Endothelial cell (in vitro differentiated cells): ENCODE results near the gene DNAH9. TPM values are rescaled to one million over a fixed set of nuclear protein-coding genes. Genes with fewer than 3 reads are reported as not detected.

Experiments
- DNase-seq: peaks from one replicate; pipeline ENCODE4 v3.0.0; 2021; ENCODE audit warnings: low spot score
- H3K27ac Mint-ChIP-seq: one replicate; pipeline ENCODE4 v1.8.0; 2021; ENCODE audit warnings: mixed read lengths, inconsistent platforms; ENCODE audit not compliant: unreplicated experiment
- H3K27me3 Mint-ChIP-seq: one replicate; pipeline ENCODE4 v1.8.0; 2021; ENCODE audit warnings: mild to moderate bottlenecking, moderate library complexity, mixed read lengths, inconsistent platforms; ENCODE audit not compliant: unreplicated experiment
- H3K36me3 Mint-ChIP-seq: one replicate; pipeline ENCODE4 v1.8.0; 2021; ENCODE audit warnings: mild to moderate bottlenecking, low read depth, mixed read lengths, inconsistent platforms; ENCODE audit not compliant: unreplicated experiment
- H3K4me1 Mint-ChIP-seq: one replicate; pipeline ENCODE4 v1.8.0; 2021; ENCODE audit warnings: mild to moderate bottlenecking, mixed read lengths, inconsistent platforms; ENCODE audit not compliant: unreplicated experiment
- H3K4me3 Mint-ChIP-seq: one replicate; pipeline ENCODE4 v1.8.0; 2021; ENCODE audit warnings: mild to moderate bottlenecking, mixed read lengths, inconsistent platforms; ENCODE audit not compliant: unreplicated experiment
- H3K9me3 Mint-ChIP-seq: one replicate; pipeline ENCODE4 v1.8.0; 2021; ENCODE audit warnings: mixed read lengths, inconsistent platforms; ENCODE audit not compliant: unreplicated experiment
- total RNA-seq: library from RNA; stranded (reverse); fragmentation: NEBNext Ultra II Directional; extraction: Animal tissue kit (Norgen Biotek cat#: 25700); gene quantifications from one replicate; pipeline ENCODE4 v1.2.1, GENCODE V29; 2021; ENCODE audit not compliant: unreplicated experiment
- TF ChIP-seq, protein P1 (sequence below): fragments of 200-600 bp; sonication (generic); IDR thresholded peaks from one replicate; pipeline ENCODE4 v1.5.0; 2021; ENCODE audit warnings: antibody characterized with exemption; ENCODE audit not compliant: unreplicated experiment

Gene DNAH9
- total RNA-seq, 1 donor from 2014 or later, result not detected

DNA sequence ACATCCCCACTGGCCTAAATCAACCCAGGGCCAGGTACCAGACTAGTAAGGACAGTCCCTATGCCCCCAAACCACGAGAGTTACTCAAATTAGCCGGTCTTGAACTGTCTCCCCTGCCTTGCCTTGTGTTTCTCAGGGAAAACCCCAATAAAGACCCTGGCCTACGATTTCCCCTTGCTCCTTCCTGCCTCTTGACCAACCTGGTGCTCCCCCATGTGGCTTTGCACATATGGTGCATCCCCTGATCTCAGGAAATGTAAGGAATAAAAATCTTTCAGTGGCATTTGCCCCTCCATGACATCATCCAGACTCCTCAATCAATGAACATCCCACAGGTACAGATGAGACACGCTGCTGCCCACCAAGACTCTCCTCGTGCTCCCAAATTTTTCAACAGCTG is 311.1 kb downstream of the DNAH9 start:
- Mint-ChIP-seq H3K27ac (no peak overlapping the region), H3K27me3 (no peaks in the 10 kb centered on the region), H3K4me1 (no peaks in the 10 kb centered on the region), H3K36me3 (no peaks in the 10 kb centered on the region), H3K4me3 (no peak overlapping the region), H3K9me3 (peaks cover 11% of the 10 kb centered on the region)
- TF ChIP-seq, protein P1, sequence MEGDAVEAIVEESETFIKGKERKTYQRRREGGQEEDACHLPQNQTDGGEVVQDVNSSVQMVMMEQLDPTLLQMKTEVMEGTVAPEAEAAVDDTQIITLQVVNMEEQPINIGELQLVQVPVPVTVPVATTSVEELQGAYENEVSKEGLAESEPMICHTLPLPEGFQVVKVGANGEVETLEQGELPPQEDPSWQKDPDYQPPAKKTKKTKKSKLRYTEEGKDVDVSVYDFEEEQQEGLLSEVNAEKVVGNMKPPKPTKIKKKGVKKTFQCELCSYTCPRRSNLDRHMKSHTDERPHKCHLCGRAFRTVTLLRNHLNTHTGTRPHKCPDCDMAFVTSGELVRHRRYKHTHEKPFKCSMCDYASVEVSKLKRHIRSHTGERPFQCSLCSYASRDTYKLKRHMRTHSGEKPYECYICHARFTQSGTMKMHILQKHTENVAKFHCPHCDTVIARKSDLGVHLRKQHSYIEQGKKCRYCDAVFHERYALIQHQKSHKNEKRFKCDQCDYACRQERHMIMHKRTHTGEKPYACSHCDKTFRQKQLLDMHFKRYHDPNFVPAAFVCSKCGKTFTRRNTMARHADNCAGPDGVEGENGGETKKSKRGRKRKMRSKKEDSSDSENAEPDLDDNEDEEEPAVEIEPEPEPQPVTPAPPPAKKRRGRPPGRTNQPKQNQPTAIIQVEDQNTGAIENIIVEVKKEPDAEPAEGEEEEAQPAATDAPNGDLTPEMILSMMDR, result no peak
- DNase-seq, result no peak

DNA sequence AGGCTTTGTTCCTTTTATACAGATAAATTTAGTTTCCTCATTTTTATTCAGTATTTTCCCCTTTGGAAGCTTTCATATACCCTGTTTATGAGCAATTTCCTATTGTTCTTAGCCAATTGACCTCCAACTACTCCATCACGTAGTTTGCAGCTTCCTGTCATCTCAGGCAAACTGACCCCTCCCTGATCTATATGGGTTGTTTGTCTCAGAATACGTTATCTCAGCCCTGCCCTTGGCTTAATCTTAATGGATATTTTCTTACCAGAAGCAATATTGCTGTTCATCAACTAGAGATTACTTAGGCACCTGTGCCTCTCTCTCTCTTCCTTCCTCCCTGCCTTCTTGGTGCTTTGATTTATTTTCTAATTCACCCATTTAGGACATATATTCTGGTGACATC is 317.8 kb downstream of the DNAH9 start:
- H3K9me3 Mint-ChIP-seq, result peaks cover 29% of the 10 kb centered on the region
- no peak overlapping the region for H3K4me3 Mint-ChIP-seq
- no peak overlapping the region for H3K27ac Mint-ChIP-seq
- peaks cover 4% of the 10 kb centered on the region for H3K27me3 Mint-ChIP-seq
- TF ChIP-seq, protein P1, result no peak
- no peak for DNase-seq
- H3K36me3 Mint-ChIP-seq, result peaks cover 7% of the 10 kb centered on the region
- no peaks in the 10 kb centered on the region for H3K4me1 Mint-ChIP-seq

DNA sequence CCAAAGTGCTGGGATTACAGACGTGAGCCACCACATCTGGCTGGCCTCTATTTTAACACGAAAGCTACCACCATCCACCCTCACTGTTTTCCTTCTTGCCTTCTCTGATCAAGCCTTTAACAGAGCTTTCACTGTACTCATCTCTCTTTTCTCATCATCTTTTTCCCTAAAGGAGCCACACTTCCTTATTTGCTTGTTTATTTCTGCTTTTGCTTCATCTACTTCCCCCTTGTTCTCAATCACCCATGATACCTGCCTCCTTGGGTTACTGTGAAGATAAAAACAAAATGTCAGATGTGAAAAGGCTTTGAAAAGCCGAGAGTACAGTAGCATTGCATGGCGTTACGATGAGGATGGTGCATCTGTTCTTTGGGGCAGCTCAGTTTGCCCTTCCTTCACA is 319.1 kb downstream of the DNAH9 start:
- Mint-ChIP-seq H3K27me3 (peaks cover 4% of the 10 kb centered on the region), H3K4me3 (no peak overlapping the region), H3K27ac (no peak overlapping the region), H3K9me3 (peaks cover 29% of the 10 kb centered on the region), H3K36me3 (peaks cover 7% of the 10 kb centered on the region), H3K4me1 (no peaks in the 10 kb centered on the region)
- DNase-seq, result no peak
- TF ChIP-seq, protein P1, result no peak

DNA sequence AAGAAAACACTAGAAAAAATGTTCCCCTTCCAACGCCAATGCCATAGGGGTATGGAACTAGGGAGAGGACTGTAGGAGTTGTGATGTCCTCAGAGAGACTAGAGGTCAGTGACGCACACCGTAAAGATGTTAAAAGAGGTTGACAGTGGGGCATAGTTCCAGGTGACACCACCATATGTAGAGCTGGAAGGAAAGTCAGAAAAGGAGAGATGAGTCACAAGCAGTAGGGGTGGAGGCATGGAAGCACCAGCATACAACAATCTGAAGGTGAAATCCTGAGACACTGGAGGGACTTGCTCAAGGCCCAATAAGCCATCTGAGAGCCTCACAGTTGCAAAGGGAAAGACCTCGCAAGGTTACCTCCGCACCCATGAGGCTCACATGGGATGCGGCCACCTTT is 323.0 kb downstream of the DNAH9 start:
- DNase-seq, result no peak
- Mint-ChIP-seq H3K36me3 (peaks cover 7% of the 10 kb centered on the region), H3K27ac (no peak overlapping the region), H3K9me3 (peaks cover 18% of the 10 kb centered on the region), H3K4me1 (no peaks in the 10 kb centered on the region), H3K27me3 (peaks cover 4% of the 10 kb centered on the region), H3K4me3 (no peak overlapping the region)
- TF ChIP-seq, protein P1, result no peak

DNA sequence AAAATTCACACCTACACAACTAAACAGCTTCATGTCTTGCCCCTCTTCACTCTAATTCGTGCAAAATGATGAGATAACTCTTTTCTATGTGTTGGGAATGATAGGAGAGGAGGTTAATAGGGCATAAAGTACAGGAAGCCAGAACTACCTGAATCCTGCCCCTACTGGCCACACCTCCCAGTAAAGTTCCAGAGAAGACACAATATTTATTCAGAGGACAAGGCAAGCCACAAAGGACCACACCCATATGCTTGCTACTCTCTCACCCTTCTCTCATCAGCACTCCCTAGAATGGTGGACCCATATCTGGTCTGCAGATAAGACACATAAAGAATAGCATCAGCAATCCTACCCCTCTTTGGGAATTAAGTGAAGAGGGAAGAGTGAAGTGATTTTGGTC is 324.4 kb downstream of the DNAH9 start:
- peaks cover 8% of the 10 kb centered on the region for H3K9me3 Mint-ChIP-seq
- no peaks in the 10 kb centered on the region for H3K4me1 Mint-ChIP-seq
- peaks cover 7% of the 10 kb centered on the region for H3K36me3 Mint-ChIP-seq

More for the DNA sequence above, 324.4 kb downstream of the DNAH9 start:
- Mint-ChIP-seq H3K27ac (no peak overlapping the region), H3K4me3 (no peak overlapping the region), H3K27me3 (peaks cover 4% of the 10 kb centered on the region)
- no peak for DNase-seq
- TF ChIP-seq, protein P1, result no peak
